GM15510 (cell line): ENCODE measurements around the gene UGT1A4.

Experiments used
- POLR2A ChIP-seq: IDR thresholded peaks from 3 replicates; pipeline ENCODE4 v1.6.1; 2011; ENCODE audit warnings: borderline replicate concordance; ENCODE audit not compliant: insufficient read length; ENCODE audit errors: extremely low read depth

Gene UGT1A4

DNA sequence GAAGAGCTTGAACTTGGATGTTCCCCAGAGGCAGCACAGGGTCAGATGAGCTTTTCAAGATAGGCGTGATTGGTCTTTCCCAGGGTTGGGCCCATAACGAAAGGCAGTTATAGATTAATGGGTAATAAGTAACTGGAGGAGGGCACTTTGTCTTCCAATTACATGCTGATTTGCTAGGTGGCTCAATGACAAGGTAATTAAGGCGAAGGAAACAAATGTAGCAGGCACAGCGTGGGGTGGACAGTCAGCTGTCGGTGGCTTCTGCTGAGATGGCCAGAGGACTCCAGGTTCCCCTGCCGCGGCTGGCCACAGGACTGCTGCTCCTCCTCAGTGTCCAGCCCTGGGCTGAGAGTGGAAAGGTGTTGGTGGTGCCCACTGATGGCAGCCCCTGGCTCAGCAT, at the start of gene UGT1A4:
UGT1A4 (plus strand) TSS at position 185 of the 400 bp plus-strand sequence; CDS start at position 270, 85 bp downstream.
- no peak for TF ChIP-seq POLR2A

DNA sequence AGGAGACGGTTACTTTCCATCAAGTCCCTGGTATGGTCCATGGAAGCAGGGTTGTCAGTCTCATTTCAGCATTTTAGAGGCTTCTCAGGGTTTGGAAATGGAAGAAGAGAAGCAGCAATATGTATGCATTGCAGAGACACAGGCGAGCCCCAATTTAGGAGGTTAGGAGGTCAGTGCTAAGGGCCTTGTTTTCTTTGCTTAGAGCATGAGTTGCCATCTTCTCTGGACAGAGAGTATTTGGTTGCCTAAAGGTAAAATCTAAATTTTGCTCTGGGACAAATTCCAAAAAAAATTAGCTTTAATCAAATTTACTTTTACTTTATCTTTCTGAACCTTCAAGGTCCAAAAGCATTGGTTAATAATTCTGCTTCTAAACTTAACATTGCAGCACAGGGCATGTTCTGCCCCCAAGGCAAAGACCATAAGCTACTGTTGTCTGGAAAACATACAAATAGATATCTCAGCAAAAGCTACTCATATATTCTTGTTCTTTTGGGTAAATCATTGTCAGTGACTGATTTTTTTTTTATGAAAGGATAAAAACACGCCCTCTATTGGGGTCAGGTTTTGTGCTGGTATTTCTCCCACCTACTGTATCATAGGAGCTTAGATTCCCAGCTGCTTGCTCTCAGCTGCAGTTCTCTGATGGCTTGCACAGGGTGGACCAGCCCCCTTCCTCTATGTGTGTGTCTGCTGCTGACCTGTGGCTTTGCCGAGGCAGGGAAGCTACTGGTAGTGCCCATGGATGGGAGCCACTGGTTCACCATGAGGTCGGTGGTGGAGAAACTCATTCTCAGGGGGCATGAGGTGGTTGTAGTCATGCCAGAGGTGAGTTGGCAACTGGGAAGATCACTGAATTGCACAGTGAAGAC, 47.0 kb upstream of the UGT1A4 start, which contains the start of gene UGT1A9:
UGT1A9 (plus strand) TSS at position 609 of the 872 bp plus-strand sequence; CDS start at position 646, 37 bp downstream.
- no peak for TF ChIP-seq POLR2A

DNA sequence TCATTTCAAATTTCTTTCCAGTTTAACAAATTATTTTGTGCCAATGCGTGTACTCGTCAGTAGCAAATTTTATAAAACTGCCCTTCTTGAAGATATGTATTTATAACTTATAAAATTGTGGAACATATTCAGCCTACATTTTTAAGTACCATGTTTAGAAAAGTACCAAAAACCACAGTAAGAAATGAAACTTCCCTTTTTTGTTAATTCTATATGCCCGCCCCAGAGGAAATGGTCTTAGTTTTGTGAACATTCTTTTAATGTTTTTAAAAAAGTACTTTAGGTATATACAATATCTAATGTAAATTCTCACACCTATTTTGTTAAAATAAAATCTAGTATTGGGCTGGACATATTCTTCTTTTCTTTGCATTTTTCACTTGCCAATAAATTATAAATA, 45.6 kb upstream of the UGT1A4 start:
- TF ChIP-seq POLR2A: no peak

DNA sequence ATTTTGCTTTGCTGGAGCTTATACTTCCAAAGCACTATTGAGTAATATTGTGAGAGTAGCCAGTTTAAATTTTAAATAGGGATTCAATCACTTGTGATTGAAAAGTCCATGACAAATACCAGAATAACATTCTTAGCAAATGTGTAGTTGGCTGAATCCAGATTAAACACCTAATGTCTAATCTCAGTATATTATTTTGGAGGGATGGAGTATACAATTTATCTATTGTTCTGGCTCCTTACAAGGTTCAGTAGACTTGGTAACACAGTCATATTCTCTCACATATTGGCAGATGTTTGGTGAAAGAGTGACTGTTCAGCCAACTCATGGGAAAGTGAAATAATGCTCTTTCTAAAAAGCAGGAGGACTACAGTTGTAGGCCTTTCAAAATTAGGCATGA, 44.6 kb upstream of the UGT1A4 start:
- TF ChIP-seq POLR2A: no peak

DNA sequence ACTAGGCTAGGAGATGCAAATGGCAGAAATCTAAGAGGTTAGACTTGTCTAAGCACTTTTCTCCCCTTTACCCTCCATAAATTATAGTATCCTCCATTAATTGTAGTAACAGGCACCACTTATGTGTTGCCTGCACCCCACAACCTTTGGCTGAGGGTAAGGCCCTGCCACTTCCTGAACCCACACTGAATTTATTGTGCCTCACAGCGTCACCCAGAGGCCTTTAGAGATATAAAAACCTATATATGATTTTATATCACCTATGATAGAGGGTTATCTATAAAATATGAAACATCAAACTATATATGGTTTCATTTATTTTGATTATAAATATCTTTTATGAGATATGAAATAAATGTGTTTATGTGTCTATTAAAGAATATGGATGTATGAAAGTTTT, 44.2 kb upstream of the UGT1A4 start:
- TF ChIP-seq POLR2A: no peak

DNA sequence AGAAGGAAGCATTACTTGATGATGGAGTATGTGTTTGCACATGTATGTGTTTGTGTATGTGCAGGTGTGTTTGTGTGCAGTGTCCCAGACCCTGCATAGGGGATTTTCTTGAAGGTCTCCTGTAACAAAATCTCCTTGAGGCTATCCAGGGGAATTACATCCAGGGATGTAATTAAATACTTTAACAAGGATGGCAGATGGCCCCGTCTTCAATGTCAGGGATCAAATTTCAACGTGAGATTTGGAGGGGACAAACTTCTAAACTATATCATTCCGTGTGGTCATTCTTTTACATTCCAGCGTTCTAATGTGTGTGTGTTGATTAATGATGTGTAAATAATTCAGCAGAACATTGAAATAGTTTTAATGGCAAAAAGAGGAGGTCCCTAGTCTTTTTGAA, 43.5 kb upstream of the UGT1A4 start:
- TF ChIP-seq POLR2A: no peak

DNA sequence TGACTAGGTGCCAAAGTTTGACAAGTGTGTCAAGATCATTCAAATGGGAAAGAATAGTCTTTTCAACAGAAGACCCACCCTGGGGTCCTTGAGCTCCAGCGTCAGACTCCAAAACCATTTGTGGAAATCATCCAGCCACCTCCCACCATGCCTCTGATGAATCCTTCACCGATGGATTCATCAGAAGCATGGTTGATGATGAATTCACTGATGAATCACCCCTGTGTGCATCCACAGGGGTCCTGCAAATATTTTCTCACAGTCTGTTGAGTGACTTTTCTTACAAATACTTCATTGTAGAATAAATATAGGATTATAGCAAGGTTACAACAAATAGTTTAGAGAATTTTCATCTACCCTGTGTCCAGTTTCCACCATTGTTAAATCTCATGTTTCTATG, 42.5 kb upstream of the UGT1A4 start:
- no peak for TF ChIP-seq POLR2A

DNA sequence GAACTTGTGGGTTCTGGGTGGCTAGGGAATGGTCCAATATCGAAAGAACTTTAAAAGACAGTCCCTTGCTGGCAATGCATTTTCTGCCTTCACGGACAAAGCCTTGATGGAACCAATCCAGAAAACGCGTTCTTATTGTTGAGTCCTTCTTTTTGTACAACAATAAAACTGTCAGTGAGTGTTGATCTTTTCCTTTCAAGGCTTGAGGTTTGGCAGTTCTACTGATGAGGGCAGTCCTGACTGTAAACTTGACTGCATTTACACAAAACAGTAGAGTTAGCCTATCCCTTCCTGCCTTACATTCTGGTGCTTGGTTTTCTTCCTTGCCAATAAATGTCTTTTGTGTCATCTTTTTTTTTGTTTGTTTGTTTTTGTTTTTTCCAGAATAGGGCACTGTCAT, 39.3 kb upstream of the UGT1A4 start:
- TF ChIP-seq POLR2A: no peak

DNA sequence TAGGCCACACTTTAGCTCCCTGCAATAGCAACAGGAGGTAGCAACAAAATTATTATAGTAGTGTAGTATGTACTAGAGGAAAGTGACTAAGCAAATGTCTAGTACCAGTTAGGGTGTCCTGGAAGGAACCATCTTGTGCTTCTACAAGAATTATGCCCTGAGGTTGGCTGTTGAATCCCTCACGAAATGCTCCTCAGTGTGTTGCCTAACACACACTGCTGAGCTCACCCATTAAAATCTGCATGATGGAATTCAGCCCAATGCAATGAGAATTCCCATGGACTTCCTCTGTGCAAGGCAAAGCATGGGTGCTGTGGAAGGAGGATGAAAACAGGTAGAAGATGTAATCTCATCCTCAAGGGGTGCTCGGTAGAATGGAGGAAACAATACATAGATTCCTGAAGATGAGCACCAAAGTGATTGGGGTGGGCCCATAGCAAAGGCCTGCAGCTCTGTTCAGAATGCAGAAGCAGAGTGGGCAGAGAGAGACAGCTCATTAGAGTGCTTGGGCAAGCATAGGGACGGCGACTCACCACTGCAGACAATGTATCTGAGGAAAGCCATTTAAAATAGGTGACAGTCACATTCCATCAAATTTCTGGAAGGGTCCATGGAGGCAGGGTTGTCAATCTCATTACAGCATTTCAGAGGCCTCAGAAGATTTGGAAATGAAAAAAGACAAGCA, 38.0 kb upstream of the UGT1A4 start:
- no peak for TF ChIP-seq POLR2A

DNA sequence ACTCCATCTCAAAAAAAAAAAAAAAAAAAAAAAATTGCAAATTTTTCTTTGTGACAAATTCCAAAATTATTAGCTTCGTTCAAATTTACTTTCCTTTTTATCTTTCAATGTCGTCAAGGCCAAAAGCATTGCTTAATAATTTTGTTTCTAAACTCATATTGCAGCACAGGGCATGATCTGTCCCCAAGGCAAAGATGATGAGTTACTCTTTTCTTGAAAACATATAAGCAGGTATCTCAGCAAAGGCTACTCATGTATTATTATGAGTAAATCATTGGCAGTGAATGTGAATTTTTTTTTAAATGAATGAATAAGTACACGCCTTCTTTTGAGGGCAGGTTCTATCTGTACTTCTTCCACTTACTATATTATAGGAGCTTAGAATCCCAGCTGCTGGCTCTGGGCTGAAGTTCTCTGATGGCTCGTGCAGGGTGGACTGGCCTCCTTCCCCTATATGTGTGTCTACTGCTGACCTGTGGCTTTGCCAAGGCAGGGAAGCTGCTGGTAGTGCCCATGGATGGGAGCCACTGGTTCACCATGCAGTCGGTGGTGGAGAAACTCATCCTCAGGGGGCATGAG, 36.9 kb upstream of the UGT1A4 start, which contains the start of gene UGT1A7:
UGT1A7 (plus strand) TSS at position 381 of the 579 bp plus-strand sequence; CDS start at position 418, 37 bp downstream.
- no peak for TF ChIP-seq POLR2A

DNA sequence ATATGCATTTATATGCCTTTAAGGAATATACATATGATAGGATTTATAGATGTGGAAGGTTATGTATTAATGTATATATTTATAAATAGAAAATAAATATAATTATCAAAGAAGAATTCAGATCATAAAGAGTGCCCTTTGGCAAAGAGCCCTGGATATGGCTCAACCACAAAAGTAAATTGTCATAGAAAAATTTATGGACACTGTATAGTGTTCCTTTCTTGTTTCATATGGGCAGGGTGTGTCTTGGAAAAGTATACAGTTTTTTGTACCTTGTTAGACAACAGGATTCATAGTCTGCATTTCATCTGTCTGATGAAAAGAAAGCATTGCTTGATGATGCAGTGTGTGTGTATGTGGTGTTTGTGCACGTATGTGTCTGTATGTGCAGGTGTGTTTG, 33.9 kb upstream of the UGT1A4 start:
- TF ChIP-seq POLR2A: no peak

DNA sequence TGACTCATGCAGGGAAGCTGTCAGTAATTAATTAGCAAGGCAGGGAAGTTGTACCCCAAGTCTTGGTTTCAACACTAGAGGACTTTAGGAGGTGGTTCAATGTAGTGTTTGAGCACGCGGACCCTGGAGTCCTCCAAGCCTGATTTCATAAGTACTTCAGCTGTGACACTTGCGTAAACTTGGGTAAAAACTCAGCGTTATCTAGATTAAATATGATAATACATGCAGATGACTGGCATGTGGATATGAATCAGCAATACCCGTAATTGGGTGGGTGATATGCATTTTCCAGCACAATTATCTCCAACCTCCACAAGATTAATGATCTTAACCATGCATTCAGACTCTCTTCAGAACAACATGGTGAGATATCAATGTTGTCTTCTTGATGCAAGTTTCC, 31.6 kb upstream of the UGT1A4 start:
- no peak for TF ChIP-seq POLR2A

DNA sequence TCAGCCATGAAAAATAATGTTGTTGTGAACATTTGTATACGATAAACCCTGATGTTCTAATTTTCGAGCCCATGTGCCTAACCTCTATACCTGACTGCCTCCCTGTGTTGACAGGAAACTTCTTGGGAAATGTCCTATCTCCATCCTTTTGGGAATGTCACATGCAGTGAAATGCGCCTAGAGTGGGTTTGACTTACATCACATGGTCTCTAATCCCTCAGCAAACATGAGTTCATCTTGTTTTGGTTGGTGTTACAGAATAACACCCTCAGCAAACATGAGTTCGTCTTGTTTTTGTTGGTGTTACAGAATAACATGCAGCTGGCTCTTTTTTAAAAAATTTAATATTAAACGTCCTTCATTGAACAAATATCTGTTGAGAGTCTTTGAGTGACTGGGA, 30.2 kb upstream of the UGT1A4 start:
- no peak for TF ChIP-seq POLR2A

DNA sequence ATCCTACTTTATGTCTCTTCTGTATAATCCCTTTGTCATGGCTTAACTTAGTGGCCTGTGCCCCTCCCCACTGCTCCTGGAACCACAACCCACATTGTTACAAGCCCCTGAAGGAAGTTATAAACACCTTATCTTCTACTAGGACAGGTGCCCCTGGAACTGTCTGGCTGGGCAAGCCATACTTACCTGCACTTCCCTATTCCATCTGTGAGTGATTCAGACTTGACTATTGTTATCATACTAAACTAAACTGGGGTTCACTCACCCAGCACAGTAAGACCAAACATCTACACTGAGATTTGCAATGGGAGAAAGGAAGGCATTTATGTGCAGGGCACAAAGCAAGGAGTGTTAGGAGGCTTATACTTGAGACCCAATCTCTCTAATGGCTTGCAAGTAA, 29.5 kb upstream of the UGT1A4 start:
- no peak for TF ChIP-seq POLR2A

DNA sequence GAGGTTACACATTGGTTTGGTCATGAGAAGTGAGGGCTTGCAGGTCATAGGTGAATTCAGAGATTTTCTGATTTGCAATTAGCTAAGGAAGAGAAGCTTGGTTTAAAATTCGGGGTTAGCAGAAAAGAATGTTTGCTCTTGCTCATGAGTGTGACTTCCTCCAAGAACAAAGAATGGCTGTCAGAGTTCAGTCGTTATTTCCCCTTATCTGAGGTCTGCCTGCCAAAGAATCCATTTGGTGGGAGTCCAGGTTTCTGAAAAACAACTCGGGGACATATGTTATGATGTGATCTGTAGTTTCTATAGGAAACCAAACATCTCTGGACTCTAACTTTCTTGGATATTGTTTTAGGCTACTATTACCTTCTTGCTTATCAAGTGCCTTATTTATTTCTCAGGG, 29.0 kb upstream of the UGT1A4 start:
- no peak for TF ChIP-seq POLR2A
